ENCODE data around the gene KIAA0513. TPM values are rescaled to one million over a fixed set of nuclear protein-coding genes. Genes with fewer than 3 reads are reported as not detected.

KIAA0513 gene
- total and polyA plus RNA-seq, 2 of the 13 experiments (the other 11 are each of a cell fraction or from before 2014, with no cell fraction given) = 1.8 TPM

GRCh38 chr16:85010931-85011845, 16.4 kb upstream of the KIAA0513 start, which contains the start of gene ZDHHC7 (continued):
- TF ChIP-seq ZBTB37 (CRISPR knock-in tag; IDR thresholded peaks at IDR 0.05) (no peak), PBX2 (CRISPR knock-in tag; IDR thresholded peaks at IDR 0.05) (no peak), TOE1 (CRISPR knock-in tag; IDR thresholded peaks at IDR 0.05) (no peak), BCL3 (CRISPR knock-in tag; IDR thresholded peaks at IDR 0.05) (no peak; the same call in 1 of the 2 replicates), GATAD1 (CRISPR knock-in tag; IDR thresholded peaks at IDR 0.05) (peak; percentile 93), TBP (CRISPR knock-in tag; IDR thresholded peaks at IDR 0.05) (0 out of 2 replicates have a peak, but pooled peaks have one; percentile 25), RFXAP (CRISPR knock-in tag; IDR thresholded peaks at IDR 0.05; ENCODE audit: borderline replicate concordance) (no peak), FOXO1 (CRISPR knock-in tag; IDR thresholded peaks at IDR 0.05) (no peak), SALL1 (CRISPR knock-in tag; IDR thresholded peaks at IDR 0.05) (peak; percentile 85), SNAPC2 (CRISPR knock-in tag; IDR thresholded peaks at IDR 0.05) (no peak; the same call in 1 of the 2 replicates), ZNF616 (CRISPR knock-in tag; IDR thresholded peaks at IDR 0.05; ENCODE audit: low read depth) (0 out of 2 replicates have a peak, but pooled peaks have one; percentile 46), ELF3 (CRISPR knock-in tag; IDR thresholded peaks at IDR 0.05) (peak; percentile 65; the same call in 1 of the 2 replicates), TRIM24 (CRISPR knock-in tag; IDR thresholded peaks at IDR 0.05) (no peak), ZMYM2 (CRISPR knock-in tag; IDR thresholded peaks at IDR 0.05) (no peak), ATF1 (CRISPR knock-in tag; IDR thresholded peaks at IDR 0.05) (peak; percentile 97), ZNF790 (CRISPR knock-in tag; IDR thresholded peaks at IDR 0.05; ENCODE audit: borderline replicate concordance) (0 out of 2 replicates have a peak, but pooled peaks have one; percentile 32), ZNF318 (CRISPR knock-in tag; IDR thresholded peaks at IDR 0.05) (no peak)

Measured in HepG2 (cell line).